AG09319 (cell line): ENCODE results near the gene SPOCK3.

Experiments
- DNase-seq: peaks from one replicate; pipeline ENCODE4 v3.0.0-alpha.2; 2010; ENCODE audit warnings: low read depth; ENCODE audit errors: extremely low read depth
- TF ChIP-seq, protein P1 (sequence below): IDR thresholded peaks from 2 replicates; pipeline ENCODE4 v1.5.1; 2011; ENCODE audit warnings: low read depth, mild to moderate bottlenecking, inconsistent platforms, low read length, moderate library complexity

The SPOCK3 gene

DNA sequence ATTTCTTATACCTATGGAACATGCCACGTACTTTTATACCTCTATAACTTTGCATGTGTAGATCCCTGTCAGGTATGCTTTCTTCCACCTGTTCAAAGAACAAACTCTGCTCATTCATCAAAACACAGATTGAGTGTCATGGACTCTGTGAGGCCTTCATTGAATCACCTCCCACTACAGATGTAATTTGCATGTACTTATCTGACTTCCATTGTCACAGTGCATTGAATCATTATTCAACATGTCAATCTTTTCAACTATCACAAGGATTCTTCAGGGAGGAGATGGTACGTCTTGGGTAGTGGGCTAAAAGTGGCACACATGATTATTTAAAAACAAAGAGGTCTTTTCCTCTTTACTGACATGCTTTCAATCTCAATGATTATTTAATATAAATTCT is 24.1 kb downstream of the SPOCK3 start:
- TF ChIP-seq, protein P1, sequence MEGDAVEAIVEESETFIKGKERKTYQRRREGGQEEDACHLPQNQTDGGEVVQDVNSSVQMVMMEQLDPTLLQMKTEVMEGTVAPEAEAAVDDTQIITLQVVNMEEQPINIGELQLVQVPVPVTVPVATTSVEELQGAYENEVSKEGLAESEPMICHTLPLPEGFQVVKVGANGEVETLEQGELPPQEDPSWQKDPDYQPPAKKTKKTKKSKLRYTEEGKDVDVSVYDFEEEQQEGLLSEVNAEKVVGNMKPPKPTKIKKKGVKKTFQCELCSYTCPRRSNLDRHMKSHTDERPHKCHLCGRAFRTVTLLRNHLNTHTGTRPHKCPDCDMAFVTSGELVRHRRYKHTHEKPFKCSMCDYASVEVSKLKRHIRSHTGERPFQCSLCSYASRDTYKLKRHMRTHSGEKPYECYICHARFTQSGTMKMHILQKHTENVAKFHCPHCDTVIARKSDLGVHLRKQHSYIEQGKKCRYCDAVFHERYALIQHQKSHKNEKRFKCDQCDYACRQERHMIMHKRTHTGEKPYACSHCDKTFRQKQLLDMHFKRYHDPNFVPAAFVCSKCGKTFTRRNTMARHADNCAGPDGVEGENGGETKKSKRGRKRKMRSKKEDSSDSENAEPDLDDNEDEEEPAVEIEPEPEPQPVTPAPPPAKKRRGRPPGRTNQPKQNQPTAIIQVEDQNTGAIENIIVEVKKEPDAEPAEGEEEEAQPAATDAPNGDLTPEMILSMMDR: no peak
- DNase-seq: no peak

DNA sequence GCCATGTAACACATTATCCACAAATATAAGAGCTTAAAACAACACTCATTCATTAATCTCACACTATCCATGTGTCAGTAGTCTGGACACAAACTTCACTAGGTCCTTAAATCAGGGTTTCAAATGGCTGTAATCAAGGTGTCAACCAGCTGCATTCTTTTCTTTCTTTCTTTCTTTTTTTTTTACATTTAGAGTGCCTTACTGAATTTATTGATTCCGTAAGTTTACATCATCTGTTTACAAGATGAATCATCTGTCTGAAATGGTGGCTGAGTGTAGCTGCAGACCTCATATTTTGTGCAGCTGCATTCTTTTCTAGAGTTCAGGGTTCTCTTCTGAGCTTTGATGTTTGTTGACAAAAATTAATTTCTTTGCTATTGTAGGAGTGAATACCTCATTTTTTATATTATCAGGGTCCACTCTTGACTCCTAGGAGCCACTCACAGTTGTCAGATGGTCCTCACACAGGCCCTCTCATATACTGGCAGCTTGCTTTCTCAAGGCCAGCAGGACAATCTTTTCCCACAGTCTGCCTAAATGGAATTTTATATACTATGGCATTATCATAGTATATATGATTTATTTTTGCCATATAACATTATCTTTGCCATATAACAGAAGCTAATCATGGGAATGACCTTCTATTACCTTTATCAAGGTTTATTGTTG is 37.8 kb downstream of the SPOCK3 start:
- no peak for DNase-seq
- TF ChIP-seq, protein P1: no peak

DNA sequence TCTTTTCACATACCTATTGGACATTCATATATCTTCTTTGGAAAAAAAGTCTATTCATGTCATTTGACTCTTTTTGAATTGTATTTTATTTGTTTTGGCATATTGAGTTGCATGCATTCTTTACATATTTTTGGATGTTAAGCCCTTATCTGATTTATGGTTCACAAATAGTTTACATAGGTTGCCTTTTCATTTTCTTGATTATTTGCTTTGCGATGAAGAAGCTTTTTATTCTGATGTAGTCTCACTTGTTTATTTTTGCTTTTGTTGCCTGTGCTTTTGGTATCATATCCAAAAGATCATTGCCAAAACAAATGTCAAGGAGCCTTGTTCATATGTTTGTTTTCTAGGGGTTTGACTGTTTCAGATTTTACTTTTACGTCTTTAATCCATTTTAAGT is 43.9 kb downstream of the SPOCK3 start:
- DNase-seq: no peak
- TF ChIP-seq, protein P1: no peak

DNA sequence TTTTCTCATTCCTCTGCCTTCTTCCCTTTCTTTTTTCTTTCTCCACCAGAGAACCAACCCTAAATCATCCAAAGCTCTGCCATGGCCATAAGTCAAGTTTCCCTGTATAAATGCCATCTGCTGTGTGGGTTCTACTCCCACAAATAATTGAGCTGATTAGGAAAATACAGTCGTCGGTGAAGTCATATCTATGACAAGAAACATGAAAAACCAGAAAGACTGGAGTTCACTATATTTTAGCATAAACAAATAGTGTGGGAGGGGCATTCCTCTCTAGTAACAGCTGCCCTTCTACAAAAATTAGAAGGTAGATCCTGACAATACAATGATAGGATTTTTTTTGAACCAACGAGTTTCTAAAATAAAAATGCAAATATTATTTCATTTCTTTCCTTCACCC is 48.8 kb downstream of the SPOCK3 start:
- no peak for DNase-seq
- TF ChIP-seq, protein P1: no peak

DNA sequence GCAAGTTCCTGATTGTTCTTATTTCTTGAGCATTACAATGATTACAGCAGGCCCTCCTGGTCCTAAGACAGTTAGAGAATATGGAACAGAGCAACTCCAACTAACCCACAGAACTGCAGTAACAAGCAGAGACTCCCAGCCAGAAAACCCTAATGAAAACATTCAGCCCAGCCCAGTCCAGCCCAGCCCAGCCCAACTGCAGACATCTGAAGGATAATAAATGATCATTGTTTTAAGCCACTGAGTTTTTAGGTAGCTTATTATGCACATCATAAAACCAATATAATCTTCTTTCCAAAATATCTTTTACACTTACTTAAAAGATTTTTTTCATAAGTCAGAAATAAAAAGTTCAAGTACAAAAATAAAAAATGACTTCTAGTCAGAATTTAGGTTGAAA is 51.3 kb downstream of the SPOCK3 start:
- DNase-seq: no peak

DNA sequence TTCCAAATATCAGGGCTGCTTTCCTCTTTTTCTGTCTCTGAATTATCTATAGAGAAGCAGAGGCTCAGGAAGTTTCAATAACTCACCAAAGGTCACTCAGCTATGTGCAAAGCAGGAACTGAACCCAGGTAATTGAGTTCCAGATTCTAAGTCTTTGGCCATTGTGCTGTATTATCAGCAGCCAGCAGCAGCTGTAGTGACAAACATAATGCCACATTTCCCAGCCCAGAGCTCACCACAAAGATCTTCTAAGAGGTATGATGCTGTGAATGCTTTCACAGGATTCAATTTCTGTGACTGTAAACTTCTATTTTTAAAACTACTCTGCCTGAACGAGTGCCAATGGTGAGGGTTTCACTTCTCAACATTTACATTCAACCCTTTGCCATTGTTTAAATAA is 56.4 kb downstream of the SPOCK3 start:
- TF ChIP-seq, protein P1: no peak
- DNase-seq: no peak

More for the DNA sequence above, 51.3 kb downstream of the SPOCK3 start:
- TF ChIP-seq, protein P1: no peak

DNA sequence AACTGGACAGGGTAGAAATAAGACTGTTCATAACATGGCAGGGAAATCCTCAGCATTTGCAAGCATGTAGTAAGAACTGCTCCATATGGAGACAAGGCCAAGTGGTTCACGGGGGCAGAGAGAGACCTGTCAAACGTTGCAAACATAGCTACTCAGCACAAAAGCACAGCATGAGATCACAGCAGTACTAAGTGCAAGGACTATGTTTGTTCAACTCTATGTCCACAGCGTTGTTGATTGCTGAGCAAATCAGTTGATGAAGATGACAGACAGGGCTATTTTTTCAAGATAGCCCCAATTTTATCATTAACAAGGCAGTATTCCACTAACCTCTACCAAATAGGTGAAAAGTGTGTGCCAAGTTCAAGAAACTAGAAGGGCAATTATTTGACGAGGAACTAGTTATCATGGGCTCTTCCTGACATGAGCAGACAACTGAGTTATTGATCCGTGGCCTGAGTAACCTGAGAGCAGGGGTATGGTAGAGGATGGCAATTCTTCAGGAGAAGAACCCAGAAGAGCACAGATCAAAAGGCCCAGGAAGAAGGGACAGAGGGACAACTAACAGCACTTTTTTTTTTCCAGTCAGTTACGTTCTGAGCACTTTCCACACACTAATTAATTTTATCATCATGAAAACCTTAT is 57.4 kb downstream of the SPOCK3 start:
- TF ChIP-seq, protein P1: no peak
- no peak for DNase-seq
